Neuronal stem cell (in vitro differentiated cells): ENCODE measurements around the gene ADAMTS4.

Experiments
- DNase-seq: peaks from one replicate; pipeline ENCODE4 v3.0.0-alpha.2; 2013; ENCODE audit warnings: low spot score
- H2AFZ ChIP-seq: one replicate; pipeline ENCODE4 v1.6.1; 2013; ENCODE audit warnings: mild to moderate bottlenecking, low read length, inconsistent platforms
- H2AK5ac ChIP-seq: 2 replicates; pipeline ENCODE4 v1.6.1; 2013; ENCODE audit warnings: low read depth, mild to moderate bottlenecking, inconsistent platforms, low read length, moderate library complexity, mixed read lengths
- H2BK120ac ChIP-seq: 2 replicates; pipeline ENCODE4 v1.6.1; 2013; ENCODE audit warnings: low read depth, mild to moderate bottlenecking, inconsistent platforms, low read length, moderate library complexity, mixed read lengths
- H2BK12ac ChIP-seq: one replicate; pipeline ENCODE4 v1.6.1; 2013; ENCODE audit warnings: low read length, inconsistent platforms
- H2BK15ac ChIP-seq: 2 replicates; pipeline ENCODE4 v1.6.1; 2013; ENCODE audit warnings: mild to moderate bottlenecking, low read length, inconsistent platforms, mixed read lengths
- H2BK5ac ChIP-seq: one replicate; pipeline ENCODE4 v1.6.1; 2013; ENCODE audit warnings: inconsistent platforms, mild to moderate bottlenecking, low read length, moderate library complexity
- H3K14ac ChIP-seq: one replicate; pipeline ENCODE4 v1.6.1; 2013; ENCODE audit warnings: low read length, inconsistent platforms
- H3K18ac ChIP-seq: 2 replicates; pipeline ENCODE4 v1.6.1; 2013; ENCODE audit warnings: low read length, inconsistent platforms
- H3K23ac ChIP-seq: 2 replicates; pipeline ENCODE4 v1.6.1; 2013; ENCODE audit warnings: low read depth, mild to moderate bottlenecking, mixed read lengths, low read length, inconsistent platforms; ENCODE audit not compliant: poor library complexity
- H3K27ac ChIP-seq: replicated peaks from 3 replicates; pipeline ENCODE4 v1.5.1; 2013; ENCODE audit warnings: low read length, inconsistent platforms
- H3K27me3 ChIP-seq, 3 experiments: 2 replicates each; pipeline ENCODE4 v1.6.1; 2013; ENCODE audit warnings: low read length in 3 of 3, mild to moderate bottlenecking in 2 of 3, inconsistent platforms in 1 of 3, low read depth in 1 of 3, mixed read lengths in 1 of 3, moderate library complexity in 1 of 3; ENCODE audit not compliant: control insufficient read depth in 3 of 3, insufficient read depth in 3 of 3
- H3K36me3 ChIP-seq, 2 donors: replicated peaks in 1 of 2; 2 replicates each; pipeline ENCODE4 v1.6.1; 2013; ENCODE audit warnings: low read length in 2 of 2; ENCODE audit not compliant: control insufficient read depth in 2 of 2, insufficient read depth in 2 of 2
- H3K4ac ChIP-seq: 2 replicates; pipeline ENCODE4 v1.6.1; 2013; ENCODE audit warnings: inconsistent platforms, mild to moderate bottlenecking, low read length, moderate library complexity
- H3K4me1 ChIP-seq, 2 donors: 1 replicate in 1 of 2; 2 replicates in 1 of 2; pipeline ENCODE4 v1.6.1; 2013; ENCODE audit warnings: low read length in 2 of 2, low read depth in 1 of 2; ENCODE audit not compliant: control insufficient read depth in 2 of 2, insufficient read depth in 1 of 2
- H3K4me2 ChIP-seq: one replicate; pipeline ENCODE4 v1.6.1; 2013; ENCODE audit warnings: mild to moderate bottlenecking, low read length, inconsistent platforms; ENCODE audit not compliant: insufficient read depth, poor library complexity, severe bottlenecking
- H3K4me3 ChIP-seq, 2 donors: 2 replicates each; pipeline ENCODE4 v1.5.1; 2013; ENCODE audit warnings: low read length in 2 of 2, mild to moderate bottlenecking in 2 of 2, inconsistent platforms in 1 of 2, moderate library complexity in 1 of 2
- H3K79me1 ChIP-seq: one replicate; pipeline ENCODE4 v1.6.1; 2013; ENCODE audit warnings: low read depth, mild to moderate bottlenecking, inconsistent platforms, low read length, moderate library complexity
- H3K9ac ChIP-seq: one replicate; pipeline ENCODE4 v1.6.1; 2013; ENCODE audit warnings: mild to moderate bottlenecking, low read depth, low read length, inconsistent platforms; ENCODE audit not compliant: poor library complexity
- H3K9me3 ChIP-seq, 2 donors: replicated peaks in 1 of 2; 2 replicates each; pipeline versions ENCODE3 to v1.6.1; 2013; ENCODE audit warnings: low read length in 2 of 2, mild to moderate bottlenecking in 2 of 2, inconsistent platforms in 1 of 2, low read depth in 1 of 2, mixed read lengths in 1 of 2, moderate library complexity in 1 of 2; ENCODE audit not compliant: control insufficient read depth in 2 of 2, insufficient read depth in 1 of 2
- H4K8ac ChIP-seq: one replicate; pipeline ENCODE4 v1.6.1; 2013; ENCODE audit warnings: low read depth, mild to moderate bottlenecking, inconsistent platforms, low read length, moderate library complexity
- H4K91ac ChIP-seq: one replicate; pipeline ENCODE4 v1.6.1; 2013; ENCODE audit warnings: low read length, low read depth, mild to moderate bottlenecking, inconsistent platforms; ENCODE audit not compliant: poor library complexity
- WGBS, 2 donors: extraction: QIAGEN DNeasy Blood & Tissue Kit; methylation state at CpG; one replicate each; pipeline ENCODE4 v1.1.7; 2013; ENCODE audit warnings: missing lambda C conversion rate in 2 of 2, mixed read lengths in 1 of 2; ENCODE audit not compliant: insufficient read length in 2 of 2, insufficient replicate concordance in 1 of 2; ENCODE audit errors: extremely low coverage in 2 of 2; 5-methylcytosine and 5-hydroxymethylcytosine counted together

The ADAMTS4 gene

GRCh38 chr1:161226759-161227158 lies 27.9 kb upstream of the ADAMTS4 start:
- DNase-seq, result no peak
- H4K91ac ChIP-seq, result no peak overlapping the region
- H3K4ac ChIP-seq, result no peak overlapping the region
- WGBS, 2 donors, result no CpG with 5 or more reads among the region's 3 CpGs
- H2BK120ac ChIP-seq, result no peak overlapping the region
- H2AK5ac ChIP-seq, result no peak overlapping the region
- no peak overlapping the region for H3K18ac ChIP-seq
- no peaks in the 10 kb centered on the region for H3K9me3 ChIP-seq
- H3K9ac ChIP-seq, result no peak overlapping the region
- peaks cover 0 to 4% (median 0%) of the 10 kb centered on the region in 3 experiments for H3K27me3 ChIP-seq
- H2BK5ac ChIP-seq, result no peak overlapping the region
- H4K8ac ChIP-seq, result no peak overlapping the region
- H2BK12ac ChIP-seq, result no peak overlapping the region
- no peak overlapping the region for H2BK15ac ChIP-seq
- no peak overlapping the region for H3K23ac ChIP-seq
- peaks cover 6 to 11% of the 10 kb centered on the region in 2 donors for H3K4me1 ChIP-seq
- H3K14ac ChIP-seq, result no peak overlapping the region
- H3K4me3 ChIP-seq, result peak overlapping the region; percentile 72 to 91
- no peaks in the 10 kb centered on the region for H3K79me1 ChIP-seq
- no peak overlapping the region for H3K27ac ChIP-seq
- H3K4me2 ChIP-seq, result peak overlapping the region; percentile 90
- H3K36me3 ChIP-seq, result peaks cover 5 to 22% of the 10 kb centered on the region in 2 donors
- H2AFZ ChIP-seq, result peak overlapping the region; percentile 91

DNA sequence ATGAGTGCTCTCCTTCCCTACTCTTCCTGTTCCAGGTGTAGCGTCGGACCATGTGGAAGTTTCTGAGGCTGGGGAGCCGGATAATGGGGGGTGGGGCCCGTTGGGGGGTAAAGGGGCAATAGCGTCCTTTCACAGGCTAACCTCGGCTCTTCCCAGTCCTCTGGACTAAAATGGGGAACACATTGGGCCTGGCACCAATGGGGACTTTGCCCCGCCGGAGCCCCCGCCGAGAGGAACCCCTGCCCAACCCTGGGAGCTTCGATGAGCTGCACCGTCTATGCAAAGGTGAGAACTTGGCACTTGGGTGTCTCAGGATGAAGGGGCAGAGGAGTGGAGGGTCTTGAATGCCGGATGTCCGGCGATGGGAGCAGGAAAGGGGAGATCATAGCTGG lies 27.5 kb upstream of the ADAMTS4 start:
- Histone ChIP-seq H3K9ac (peak overlapping the region; percentile 73), H3K4me3 (peak overlapping the region; percentile 72 to 91), H2BK5ac (no peak overlapping the region), H3K14ac (no peak overlapping the region), H4K91ac (no peak overlapping the region), H2AFZ (peak overlapping the region; percentile 91), H3K27ac (no peak overlapping the region), H3K36me3 (peaks cover 5 to 22% of the 10 kb centered on the region in 2 donors), H3K4ac (no peak overlapping the region), H2BK12ac (no peak overlapping the region), H2BK15ac (no peak overlapping the region), H3K79me1 (no peaks in the 10 kb centered on the region), H3K18ac (peak overlapping the region; percentile 12), H3K4me2 (peak overlapping the region; percentile 90), H3K23ac (no peak overlapping the region), H2AK5ac (no peak overlapping the region), H2BK120ac (no peak overlapping the region), H4K8ac (no peak overlapping the region), H3K9me3 (no peaks in the 10 kb centered on the region), H3K4me1 (peaks cover 6 to 11% of the 10 kb centered on the region in 2 donors), H3K27me3 (peaks cover 0 to 4% (median 0%) of the 10 kb centered on the region in 3 experiments)
- no CpG with 5 or more reads among the region's 15 CpGs for WGBS, 2 donors
- no peak for DNase-seq

DNA sequence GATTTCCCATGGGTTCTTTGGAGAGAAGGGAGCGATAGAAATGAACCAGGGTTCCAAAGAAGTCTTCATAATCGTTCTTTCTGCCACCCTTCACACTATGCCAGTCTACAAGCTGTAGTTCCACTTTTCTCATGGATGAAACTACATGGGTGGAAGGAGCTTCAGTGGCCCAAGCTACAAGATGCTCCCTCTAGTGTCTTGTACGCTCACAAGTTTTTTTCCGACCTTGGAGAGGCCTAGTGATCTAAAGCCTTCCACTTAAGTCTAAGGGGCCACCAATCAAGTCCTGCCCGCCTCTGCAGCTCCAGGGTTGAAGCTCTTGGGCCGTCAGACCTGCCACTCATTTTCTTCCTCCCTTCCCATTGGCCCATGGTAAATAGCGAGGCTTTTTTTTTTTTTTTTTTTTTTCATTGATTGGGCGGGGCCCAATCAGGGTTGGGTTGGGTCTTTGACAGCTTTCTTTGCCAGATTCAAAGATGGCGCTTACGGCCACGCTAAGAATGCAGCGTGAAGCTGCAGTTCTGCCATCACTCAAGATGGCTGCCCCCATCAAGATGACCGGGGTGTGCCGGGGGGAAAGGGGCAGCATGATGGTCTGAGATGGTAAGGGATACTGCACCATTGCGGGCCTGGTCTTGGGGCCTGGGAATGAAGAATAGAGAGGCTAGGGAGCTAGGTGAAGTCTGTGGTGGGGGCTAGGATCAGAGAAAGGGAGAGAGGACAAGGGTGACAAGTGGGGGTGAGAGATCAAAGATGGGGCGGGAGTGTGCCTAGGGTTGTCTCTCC lies 26.9 kb upstream of the ADAMTS4 start, which contains the start of gene TOMM40L:
TOMM40L (plus strand) TSS at position 527 of the 786 bp plus-strand sequence. CDS start 430 bp downstream, outside the sequence.
- Histone ChIP-seq H3K4me1 (peaks cover 6 to 11% of the 10 kb centered on the region in 2 donors), H3K36me3 (peaks cover 5 to 22% of the 10 kb centered on the region in 2 donors), H3K4me2 (peak within 1 kb of the TSS; percentile 90), H3K23ac (peak within 1 kb of the TSS; percentile 61), H2AFZ (peak within 1 kb of the TSS; percentile 91), H2BK12ac (no peak within 1 kb of the TSS), H3K27ac (no peak within 1 kb of the TSS), H4K8ac (no peak within 1 kb of the TSS), H3K79me1 (no peaks in the 10 kb centered on the region), H2BK5ac (no peak within 1 kb of the TSS), H3K4ac (no peak within 1 kb of the TSS), H4K91ac (no peak within 1 kb of the TSS), H3K4me3 (peak within 1 kb of the TSS; percentile 72 to 91), H3K27me3 (peaks cover 0 to 4% (median 0%) of the 10 kb centered on the region in 3 experiments), H2BK120ac (no peak within 1 kb of the TSS), H2BK15ac (no peak within 1 kb of the TSS), H3K9me3 (no peaks in the 10 kb centered on the region), H3K18ac (peak within 1 kb of the TSS; percentile 12), H3K14ac (no peak within 1 kb of the TSS), H3K9ac (peak within 1 kb of the TSS; percentile 73), H2AK5ac (no peak within 1 kb of the TSS)
- DNase-seq, result peak; percentile 97
- WGBS, 2 donors, result no CpG with 5 or more reads among the region's 16 CpGs

GRCh38 chr1:161225178-161225533 lies 26.3 kb upstream of the ADAMTS4 start:
- Histone ChIP-seq H2AK5ac (no peak overlapping the region), H3K79me1 (no peaks in the 10 kb centered on the region), H3K9me3 (no peaks in the 10 kb centered on the region), H3K36me3 (peaks cover 5 to 20% of the 10 kb centered on the region in 2 donors), H3K14ac (no peak overlapping the region), H2BK12ac (no peak overlapping the region), H3K4ac (no peak overlapping the region), H3K23ac (no peak overlapping the region), H3K27ac (no peak overlapping the region), H3K18ac (no peak overlapping the region), H3K4me2 (no peak overlapping the region), H4K8ac (no peak overlapping the region), H3K27me3 (peaks cover 0 to 4% (median 0%) of the 10 kb centered on the region in 3 experiments), H3K4me1 (peaks cover 6 to 11% of the 10 kb centered on the region in 2 donors), H3K9ac (no peak overlapping the region), H2AFZ (peak overlapping the region; percentile 75), H3K4me3 (no peak overlapping the region), H2BK15ac (no peak overlapping the region), H4K91ac (no peak overlapping the region), H2BK120ac (no peak overlapping the region), H2BK5ac (no peak overlapping the region)
- WGBS, 2 donors, result no CpG with 5 or more reads among the region's 7 CpGs
- DNase-seq, result no peak
